Measurements from ENCODE around the gene SCAPER. TPM values are rescaled to one million over a fixed set of nuclear protein-coding genes. Genes with fewer than 3 reads are reported as not detected.

The SCAPER gene
- polyA plus RNA-seq, 2 of the 4 experiments (the other 2 are of a cell fraction), result 4.9 to 5.5 TPM

DNA sequence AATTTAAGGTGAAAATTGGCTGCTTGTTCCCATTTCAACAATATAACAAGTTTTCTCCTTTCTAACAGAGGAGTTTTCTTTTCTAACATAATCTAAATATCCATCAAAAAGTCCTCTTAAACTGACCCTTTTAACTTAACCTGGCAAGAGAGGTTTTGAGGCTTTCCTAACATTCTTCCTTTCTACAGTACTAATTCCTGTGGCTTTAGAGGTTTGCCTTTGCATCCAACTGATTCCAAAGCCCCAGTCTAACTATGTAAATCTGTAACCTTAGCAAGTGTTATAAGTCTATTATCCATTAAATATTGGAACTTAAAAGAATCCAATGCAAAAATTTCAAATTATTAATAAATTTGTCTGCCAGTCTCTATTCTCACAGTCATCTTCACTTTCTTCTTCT lies 434.4 kb downstream of the SCAPER start:
- no peak for DNase-seq (ENCODE audit: low read depth in 1 of 2, low spot score in 1 of 2)
- POLR2A ChIA-PET, result no interaction called here
- Histone ChIP-seq H3K27ac (no peak overlapping the region), H3K4me1 (no peaks in the 10 kb centered on the region), H3K4me2 (no peak overlapping the region), H3K4me3 (no peak overlapping the region), H3K9me3 (no peaks in the 10 kb centered on the region)
- ATAC-seq, result no peak
- FAIRE-seq, result peak; percentile 51
- CTCF ChIA-PET, result interaction anchor here (0.6 kb wide), 1 partner anchor 108 kb away, joined by 3 read pairs; no protein-coding TSS in a partner anchor
- TF ChIP-seq MAFK (IDR thresholded peaks at IDR 0.05; ENCODE audit: partially characterized antibody), result no peak
- TF ChIP-seq FOXS1 (CRISPR knock-in tag; IDR thresholded peaks at IDR 0.05), result no peak
- TF ChIP-seq, protein P1, sequence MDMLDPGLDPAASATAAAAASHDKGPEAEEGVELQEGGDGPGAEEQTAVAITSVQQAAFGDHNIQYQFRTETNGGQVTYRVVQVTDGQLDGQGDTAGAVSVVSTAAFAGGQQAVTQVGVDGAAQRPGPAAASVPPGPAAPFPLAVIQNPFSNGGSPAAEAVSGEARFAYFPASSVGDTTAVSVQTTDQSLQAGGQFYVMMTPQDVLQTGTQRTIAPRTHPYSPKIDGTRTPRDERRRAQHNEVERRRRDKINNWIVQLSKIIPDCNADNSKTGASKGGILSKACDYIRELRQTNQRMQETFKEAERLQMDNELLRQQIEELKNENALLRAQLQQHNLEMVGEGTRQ (IDR thresholded peaks at IDR 0.05), result no peak
- no peak for TF ChIP-seq HOXB13 (CRISPR knock-in tag; IDR thresholded peaks at IDR 0.05; ENCODE audit: low read depth)
- TF ChIP-seq, protein P2, sequence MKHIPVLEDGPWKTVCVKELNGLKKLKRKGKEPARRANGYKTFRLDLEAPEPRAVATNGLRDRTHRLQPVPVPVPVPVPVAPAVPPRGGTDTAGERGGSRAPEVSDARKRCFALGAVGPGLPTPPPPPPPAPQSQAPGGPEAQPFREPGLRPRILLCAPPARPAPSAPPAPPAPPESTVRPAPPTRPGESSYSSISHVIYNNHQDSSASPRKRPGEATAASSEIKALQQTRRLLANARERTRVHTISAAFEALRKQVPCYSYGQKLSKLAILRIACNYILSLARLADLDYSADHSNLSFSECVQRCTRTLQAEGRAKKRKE (CRISPR knock-in tag; IDR thresholded peaks at IDR 0.05; ENCODE audit: low read depth), result no peak
- no peak for TF ChIP-seq JUN (IDR thresholded peaks at IDR 0.05)
- TF ChIP-seq FOSB (CRISPR knock-in tag; IDR thresholded peaks at IDR 0.05), result no peak
- no peak for TF ChIP-seq RARB (CRISPR knock-in tag; IDR thresholded peaks at IDR 0.05)
- no peak for TF ChIP-seq EHMT2 (IDR thresholded peaks at IDR 0.05; ENCODE audit: low read depth)
- TF ChIP-seq JUNB (IDR thresholded peaks at IDR 0.05), result no peak
- TF ChIP-seq PHF8 (IDR thresholded peaks at IDR 0.05; ENCODE audit: borderline replicate concordance, low read depth), result no peak
- no peak for TF ChIP-seq CBX8 (IDR thresholded peaks at IDR 0.05)
- no peak for TF ChIP-seq POLR2AphosphoS2 (conservative IDR thresholded peaks at IDR 0.05; ENCODE audit: low read length)

DNA sequence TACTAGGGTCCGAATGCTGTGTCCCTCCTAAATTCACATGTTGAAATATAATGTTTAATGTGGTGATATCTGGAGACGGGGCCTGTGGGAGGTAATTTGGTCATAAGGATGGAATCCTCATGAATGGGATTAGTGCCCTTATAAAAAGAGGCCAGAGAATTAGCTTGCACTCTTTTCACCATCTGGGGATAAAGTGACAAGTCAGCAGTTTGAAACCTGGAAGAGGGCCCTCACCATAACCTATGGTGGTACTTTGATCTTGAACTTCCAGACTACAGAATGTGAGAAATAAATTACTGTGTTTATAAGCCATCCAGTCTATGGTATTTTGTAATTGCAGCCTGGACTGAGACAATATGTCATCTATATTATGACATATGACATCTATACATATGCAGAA lies 436.4 kb downstream of the SCAPER start:
- no peaks in the 10 kb centered on the region for H3K9me3 ChIP-seq
- DNase-seq (ENCODE audit: low read depth in 1 of 2, low spot score in 1 of 2), result no peak
- no peak overlapping the region for H3K4me3 ChIP-seq
- H3K27ac ChIP-seq, result no peak overlapping the region
- FAIRE-seq, result no peak
- H3K4me1 ChIP-seq, result no peaks in the 10 kb centered on the region
- 91% methylated on average over 2 of the region's 2 CpGs for WGBS (ENCODE audit: missing lambda C conversion rate)
- peak; percentile 87 for TF ChIP-seq MAFK (IDR thresholded peaks at IDR 0.05; ENCODE audit: partially characterized antibody)
- TF ChIP-seq, protein P3, sequence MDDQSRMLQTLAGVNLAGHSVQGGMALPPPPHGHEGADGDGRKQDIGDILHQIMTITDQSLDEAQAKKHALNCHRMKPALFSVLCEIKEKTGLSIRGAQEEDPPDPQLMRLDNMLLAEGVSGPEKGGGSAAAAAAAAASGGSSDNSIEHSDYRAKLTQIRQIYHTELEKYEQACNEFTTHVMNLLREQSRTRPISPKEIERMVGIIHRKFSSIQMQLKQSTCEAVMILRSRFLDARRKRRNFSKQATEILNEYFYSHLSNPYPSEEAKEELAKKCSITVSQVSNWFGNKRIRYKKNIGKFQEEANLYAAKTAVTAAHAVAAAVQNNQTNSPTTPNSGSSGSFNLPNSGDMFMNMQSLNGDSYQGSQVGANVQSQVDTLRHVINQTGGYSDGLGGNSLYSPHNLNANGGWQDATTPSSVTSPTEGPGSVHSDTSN (IDR thresholded peaks at IDR 0.05), result no peak
- H3K4me2 ChIP-seq, result no peak overlapping the region
- ChIA-PET CTCF (no interaction called here), POLR2A (no interaction called here)
- ATAC-seq, result no peak

DNA sequence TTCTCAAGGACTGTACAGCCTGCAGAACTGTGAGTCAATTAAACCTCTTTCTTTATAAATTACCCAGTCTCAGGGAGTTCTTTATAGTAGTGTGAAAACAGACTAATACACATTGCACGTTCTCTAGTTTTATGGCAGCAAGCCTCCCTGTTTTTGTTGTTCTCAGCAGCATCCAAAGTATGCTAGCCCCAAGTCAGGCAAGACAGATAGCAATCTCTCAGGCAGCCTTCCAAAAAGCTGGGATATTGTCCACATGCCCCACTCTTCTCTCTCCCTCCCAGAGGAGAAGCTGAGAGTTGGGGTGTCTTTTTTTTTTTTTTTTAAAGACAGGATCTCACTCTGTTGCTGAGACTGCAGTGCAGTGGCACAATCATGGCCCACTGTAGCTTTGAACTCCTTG lies 438.0 kb downstream of the SCAPER start:
- FAIRE-seq, result no peak
- 52% methylated on average over 1 of the region's 1 CpG for WGBS (ENCODE audit: missing lambda C conversion rate)
- ATAC-seq, result no peak
- no peak for TF ChIP-seq SMC3 (IDR thresholded peaks at IDR 0.05)
- no peak for TF ChIP-seq GATA3 (IDR thresholded peaks at IDR 0.05; ENCODE audit: borderline replicate concordance)
- TF ChIP-seq JUNB (IDR thresholded peaks at IDR 0.05), result no peak
- TF ChIP-seq NR3C1 (IDR thresholded peaks at IDR 0.05), result no peak
- TF ChIP-seq FOXS1 (CRISPR knock-in tag; IDR thresholded peaks at IDR 0.05), result no peak
- TF ChIP-seq, protein P4, sequence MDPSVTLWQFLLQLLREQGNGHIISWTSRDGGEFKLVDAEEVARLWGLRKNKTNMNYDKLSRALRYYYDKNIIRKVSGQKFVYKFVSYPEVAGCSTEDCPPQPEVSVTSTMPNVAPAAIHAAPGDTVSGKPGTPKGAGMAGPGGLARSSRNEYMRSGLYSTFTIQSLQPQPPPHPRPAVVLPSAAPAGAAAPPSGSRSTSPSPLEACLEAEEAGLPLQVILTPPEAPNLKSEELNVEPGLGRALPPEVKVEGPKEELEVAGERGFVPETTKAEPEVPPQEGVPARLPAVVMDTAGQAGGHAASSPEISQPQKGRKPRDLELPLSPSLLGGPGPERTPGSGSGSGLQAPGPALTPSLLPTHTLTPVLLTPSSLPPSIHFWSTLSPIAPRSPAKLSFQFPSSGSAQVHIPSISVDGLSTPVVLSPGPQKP (IDR thresholded peaks at IDR 0.05; ENCODE audit: low read depth, low read length), result no peak
- TF ChIP-seq HOXB13 (CRISPR knock-in tag; IDR thresholded peaks at IDR 0.05; ENCODE audit: low read depth), result no peak
- TF ChIP-seq PHF8 (IDR thresholded peaks at IDR 0.05; ENCODE audit: borderline replicate concordance, low read depth), result no peak
- TF ChIP-seq MYC (IDR thresholded peaks at IDR 0.05; ENCODE audit: borderline replicate concordance, low read length), result no peak
- TF ChIP-seq MAFK (IDR thresholded peaks at IDR 0.05; ENCODE audit: partially characterized antibody), result no peak
- no peak for TF ChIP-seq CBX8 (IDR thresholded peaks at IDR 0.05)
- TF ChIP-seq, protein P2 (CRISPR knock-in tag; IDR thresholded peaks at IDR 0.05; ENCODE audit: low read depth), result no peak
- TF ChIP-seq SREBF2 (IDR thresholded peaks at IDR 0.05), result no peak
- no peak for TF ChIP-seq RNF2 (IDR thresholded peaks at IDR 0.05; ENCODE audit: borderline replicate concordance, low read depth)
- no peak for TF ChIP-seq FOSB (CRISPR knock-in tag; IDR thresholded peaks at IDR 0.05)
- TF ChIP-seq, protein P5, sequence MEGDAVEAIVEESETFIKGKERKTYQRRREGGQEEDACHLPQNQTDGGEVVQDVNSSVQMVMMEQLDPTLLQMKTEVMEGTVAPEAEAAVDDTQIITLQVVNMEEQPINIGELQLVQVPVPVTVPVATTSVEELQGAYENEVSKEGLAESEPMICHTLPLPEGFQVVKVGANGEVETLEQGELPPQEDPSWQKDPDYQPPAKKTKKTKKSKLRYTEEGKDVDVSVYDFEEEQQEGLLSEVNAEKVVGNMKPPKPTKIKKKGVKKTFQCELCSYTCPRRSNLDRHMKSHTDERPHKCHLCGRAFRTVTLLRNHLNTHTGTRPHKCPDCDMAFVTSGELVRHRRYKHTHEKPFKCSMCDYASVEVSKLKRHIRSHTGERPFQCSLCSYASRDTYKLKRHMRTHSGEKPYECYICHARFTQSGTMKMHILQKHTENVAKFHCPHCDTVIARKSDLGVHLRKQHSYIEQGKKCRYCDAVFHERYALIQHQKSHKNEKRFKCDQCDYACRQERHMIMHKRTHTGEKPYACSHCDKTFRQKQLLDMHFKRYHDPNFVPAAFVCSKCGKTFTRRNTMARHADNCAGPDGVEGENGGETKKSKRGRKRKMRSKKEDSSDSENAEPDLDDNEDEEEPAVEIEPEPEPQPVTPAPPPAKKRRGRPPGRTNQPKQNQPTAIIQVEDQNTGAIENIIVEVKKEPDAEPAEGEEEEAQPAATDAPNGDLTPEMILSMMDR (IDR thresholded peaks at IDR 0.05), result no peak
- no peak for TF ChIP-seq EHMT2 (IDR thresholded peaks at IDR 0.05; ENCODE audit: low read depth)
- TF ChIP-seq FOSL2 (IDR thresholded peaks at IDR 0.05), result no peak
- TF ChIP-seq FOSL2 (CRISPR knock-in tag; IDR thresholded peaks at IDR 0.05), result no peak
- DNase-seq (ENCODE audit: low read depth in 1 of 2, low spot score in 1 of 2), result no peak
- no peaks in the 10 kb centered on the region for H3K9me3 ChIP-seq
- H3K4me3 ChIP-seq, result no peak overlapping the region
- no peak overlapping the region for H3K4me2 ChIP-seq
- ChIA-PET CTCF (interaction anchor here (0.7 kb wide), 1 partner anchor 65 kb away, joined by 3 read pairs; no protein-coding TSS in a partner anchor), POLR2A (no interaction called here)
- no peak overlapping the region for H3K27ac ChIP-seq
- no peaks in the 10 kb centered on the region for H3K4me1 ChIP-seq

All from A549 (cell line).